GM11168 (cell line): ENCODE results near the gene SEMG2.

Experiments
- in situ Hi-C: fragments of 300-500 bp; cut with MboI; formaldehyde crosslinking; loops from one replicate; pipeline ENCODE4 v1.12.0; 2022; ENCODE audit warnings: low sequenced_read_pairs; ENCODE audit not compliant: unreplicated experiment

The SEMG2 gene, protein sequence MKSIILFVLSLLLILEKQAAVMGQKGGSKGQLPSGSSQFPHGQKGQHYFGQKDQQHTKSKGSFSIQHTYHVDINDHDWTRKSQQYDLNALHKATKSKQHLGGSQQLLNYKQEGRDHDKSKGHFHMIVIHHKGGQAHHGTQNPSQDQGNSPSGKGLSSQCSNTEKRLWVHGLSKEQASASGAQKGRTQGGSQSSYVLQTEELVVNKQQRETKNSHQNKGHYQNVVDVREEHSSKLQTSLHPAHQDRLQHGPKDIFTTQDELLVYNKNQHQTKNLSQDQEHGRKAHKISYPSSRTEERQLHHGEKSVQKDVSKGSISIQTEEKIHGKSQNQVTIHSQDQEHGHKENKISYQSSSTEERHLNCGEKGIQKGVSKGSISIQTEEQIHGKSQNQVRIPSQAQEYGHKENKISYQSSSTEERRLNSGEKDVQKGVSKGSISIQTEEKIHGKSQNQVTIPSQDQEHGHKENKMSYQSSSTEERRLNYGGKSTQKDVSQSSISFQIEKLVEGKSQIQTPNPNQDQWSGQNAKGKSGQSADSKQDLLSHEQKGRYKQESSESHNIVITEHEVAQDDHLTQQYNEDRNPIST

DNA sequence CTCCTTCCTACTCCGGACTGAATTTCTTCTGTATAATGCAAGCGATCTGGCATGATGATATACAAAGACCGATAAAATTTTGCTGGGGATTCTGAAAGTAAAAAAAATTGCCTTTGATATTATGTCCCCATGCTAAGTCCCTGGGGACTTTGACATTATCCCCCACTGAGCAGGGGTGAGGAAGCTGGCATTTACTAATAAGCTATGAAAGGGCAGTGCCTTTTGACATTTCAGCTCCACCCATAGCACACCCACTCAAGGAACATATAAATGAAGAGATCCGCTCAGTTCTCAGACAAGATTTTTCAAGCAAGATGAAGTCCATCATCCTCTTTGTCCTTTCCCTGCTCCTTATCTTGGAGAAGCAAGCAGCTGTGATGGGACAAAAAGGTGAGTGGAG, at the start of gene SEMG2:
SEMG2 (plus strand) TSS at position 298 of the 400 bp plus-strand sequence; CDS start at position 315, 17 bp downstream.
- in situ Hi-C loops: loop anchor here (5.0 kb wide), 1 partner anchor 99 kb away; the partner anchor contains the start of gene WFDC12

DNA sequence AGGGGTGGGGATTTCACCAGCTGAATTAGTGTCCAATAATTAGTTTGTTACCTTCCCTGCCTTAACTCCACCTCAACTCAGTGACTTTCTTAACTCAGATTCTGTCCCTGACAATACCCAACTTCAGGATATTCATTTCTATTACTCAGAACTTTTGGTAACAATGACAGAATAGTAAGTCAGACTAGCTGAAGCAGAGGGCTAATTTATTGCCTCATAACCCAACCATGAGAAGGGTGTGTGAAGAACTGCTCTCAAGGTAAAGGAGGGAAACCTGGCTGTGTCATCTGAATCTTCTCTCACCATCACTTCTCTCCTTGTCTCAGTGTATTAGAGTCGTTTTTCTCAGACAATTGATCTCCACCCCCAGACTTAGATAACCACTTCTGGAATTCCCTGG, 47.7 kb upstream of the SEMG2 start:
- in situ Hi-C loops: no loop called here

DNA sequence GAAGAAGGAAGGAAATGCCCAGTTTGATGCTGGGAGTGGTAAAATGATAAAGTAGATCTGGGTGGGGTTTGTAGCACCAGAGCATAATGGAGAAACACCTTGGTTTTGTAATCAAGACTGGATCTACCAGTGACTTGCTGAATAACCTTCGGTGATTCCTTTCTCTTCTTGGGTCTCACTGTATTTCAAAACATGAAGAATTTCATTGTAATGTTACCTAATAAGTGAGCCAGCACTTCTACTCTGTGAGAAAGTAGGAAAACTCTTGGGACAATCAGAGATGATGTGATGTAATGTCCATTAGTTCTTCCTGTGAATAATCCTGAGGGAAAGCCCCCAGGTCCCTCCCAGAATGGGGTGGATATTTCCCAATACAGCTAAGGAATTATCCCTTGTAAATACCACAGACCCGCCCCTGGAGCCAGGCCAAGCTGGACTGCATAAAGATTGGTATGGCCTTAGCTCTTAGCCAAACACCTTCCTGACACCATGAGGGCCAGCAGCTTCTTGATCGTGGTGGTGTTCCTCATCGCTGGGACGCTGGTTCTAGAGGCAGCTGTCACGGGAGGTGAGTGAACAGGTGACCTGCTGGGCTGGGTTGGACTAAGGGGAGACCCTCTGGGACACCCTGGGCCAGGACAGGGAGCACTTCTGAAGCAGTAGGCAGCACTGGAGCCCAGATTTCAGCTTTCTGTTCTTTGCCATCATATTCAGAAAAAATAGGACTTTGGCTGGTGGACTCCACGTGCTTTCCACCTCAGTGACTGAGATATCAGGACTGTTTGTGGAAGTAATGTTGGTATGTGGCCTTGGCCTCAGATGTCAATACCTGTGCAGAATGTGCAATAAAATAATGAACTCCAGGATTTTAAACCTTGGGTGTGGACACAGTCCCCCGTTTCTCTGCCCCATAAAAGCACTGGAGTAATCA, 46.5 kb upstream of the SEMG2 start, which contains the start of gene PI3:
PI3 (plus strand) TSS at position 469 of the 931 bp plus-strand sequence; CDS start at position 490, 21 bp downstream.
- in situ Hi-C loops: no loop called here

DNA sequence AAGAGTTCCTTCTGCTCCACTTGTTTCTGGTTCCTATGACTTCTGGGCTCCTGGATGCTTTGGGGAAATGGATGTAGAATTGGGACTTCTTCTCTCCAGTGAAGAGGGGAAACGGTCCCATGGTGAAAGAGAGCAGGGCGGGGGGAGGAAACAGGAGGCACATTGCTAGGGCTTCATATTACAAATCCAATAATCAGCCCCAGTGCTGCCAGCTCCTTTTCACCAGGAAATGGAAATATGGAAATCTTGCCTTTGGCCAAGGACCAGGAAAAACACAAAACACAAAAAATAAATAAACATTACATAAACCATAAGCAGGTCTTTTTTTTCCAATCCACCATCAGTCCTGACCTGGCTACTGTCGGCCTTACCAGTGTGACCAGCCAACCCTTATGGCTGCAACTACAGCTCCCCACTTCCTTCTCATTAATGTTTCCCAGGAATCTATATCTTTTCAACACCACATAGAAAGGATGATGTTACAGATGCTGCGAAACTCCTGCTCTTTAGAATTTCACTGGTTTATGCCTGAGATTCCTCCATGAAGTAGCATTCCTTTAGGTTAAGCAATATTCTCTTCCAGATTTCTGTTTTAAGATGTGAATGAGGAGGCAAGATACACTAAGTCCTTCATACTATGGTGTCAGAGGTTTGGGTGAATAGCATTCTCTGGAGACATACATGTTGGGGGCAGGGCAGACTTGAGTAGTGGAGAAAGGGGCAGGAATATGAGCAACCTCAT, 44.5 kb upstream of the SEMG2 start:
- in situ Hi-C loops: no loop called here

DNA sequence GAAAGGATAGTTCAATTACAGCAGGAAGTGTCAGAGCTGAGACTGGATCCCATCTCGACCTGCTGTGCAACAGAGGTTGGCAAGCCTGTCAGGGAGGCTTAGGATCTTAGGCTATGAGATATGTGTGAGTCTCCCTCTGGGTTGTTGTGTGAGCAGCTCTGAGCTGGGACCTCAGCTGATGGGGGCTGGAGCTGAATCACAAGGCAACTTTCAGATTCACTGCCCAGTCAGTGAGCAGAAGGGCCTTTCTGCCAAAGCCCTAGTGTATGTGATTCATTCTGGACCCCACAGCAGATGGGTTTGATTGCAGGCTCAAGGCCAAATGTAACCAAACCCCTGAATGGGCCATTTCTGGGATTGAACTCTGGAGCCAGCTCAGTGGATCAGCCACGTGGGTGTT, 42.0 kb upstream of the SEMG2 start:
- in situ Hi-C loops: no loop called here

DNA sequence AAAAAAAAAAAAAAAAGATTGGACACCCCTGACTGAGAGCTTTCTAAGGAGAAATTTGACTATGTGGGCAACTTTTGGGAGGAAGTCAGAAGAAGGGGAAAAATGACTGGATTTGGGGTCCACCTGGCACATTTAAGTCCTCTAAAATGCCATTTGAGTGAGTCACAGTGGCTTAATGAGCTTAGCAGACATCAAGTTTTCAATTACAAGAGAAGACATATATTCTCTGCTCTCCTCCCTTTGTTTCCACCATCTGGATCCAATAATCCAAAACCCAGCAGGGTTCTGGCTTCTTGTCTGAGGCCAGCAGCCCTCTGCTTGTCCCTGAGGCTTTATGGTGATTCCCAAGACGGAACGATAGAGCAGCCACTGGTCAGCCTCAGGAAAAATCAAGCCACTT, 39.5 kb upstream of the SEMG2 start:
- in situ Hi-C loops: no loop called here

DNA sequence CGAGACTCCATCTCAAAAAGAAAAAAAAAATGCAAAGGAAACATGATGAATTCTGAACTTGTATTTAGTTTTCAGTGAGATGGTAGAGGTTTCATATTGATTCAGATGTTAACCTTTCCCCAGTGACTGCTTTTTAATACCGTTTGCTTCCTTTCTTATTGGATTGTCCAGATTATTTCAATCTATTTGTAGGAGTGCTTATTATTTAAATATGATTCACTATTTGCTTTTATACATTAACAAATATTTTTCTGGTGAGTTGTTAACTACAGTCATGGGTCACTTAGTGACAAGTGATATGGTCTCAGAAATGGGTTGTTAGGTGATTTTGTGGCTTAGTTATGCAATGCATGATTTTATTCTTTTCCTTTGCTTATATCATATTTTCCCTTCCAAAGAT, 38.1 kb upstream of the SEMG2 start:
- in situ Hi-C loops: no loop called here

DNA sequence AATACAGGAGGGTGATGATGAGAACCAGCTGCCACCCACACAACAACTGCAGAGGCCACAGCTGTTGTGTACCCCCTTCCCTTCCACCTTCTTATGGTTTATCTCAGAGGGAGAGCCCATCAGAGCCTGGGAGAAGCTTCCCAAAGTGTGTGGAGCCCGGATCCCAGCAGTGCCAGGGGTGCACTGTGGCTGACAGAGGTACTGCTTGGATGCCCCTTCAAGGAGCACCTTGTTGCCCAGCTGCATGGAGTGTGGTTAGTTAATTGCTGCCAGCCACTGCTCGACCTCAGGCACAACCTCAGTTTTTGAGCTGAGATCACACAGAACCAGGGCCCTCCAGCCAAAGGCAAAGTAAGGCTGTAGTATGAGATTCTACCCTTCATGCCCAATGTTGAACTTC, 33.5 kb upstream of the SEMG2 start:
- in situ Hi-C loops: no loop called here

DNA sequence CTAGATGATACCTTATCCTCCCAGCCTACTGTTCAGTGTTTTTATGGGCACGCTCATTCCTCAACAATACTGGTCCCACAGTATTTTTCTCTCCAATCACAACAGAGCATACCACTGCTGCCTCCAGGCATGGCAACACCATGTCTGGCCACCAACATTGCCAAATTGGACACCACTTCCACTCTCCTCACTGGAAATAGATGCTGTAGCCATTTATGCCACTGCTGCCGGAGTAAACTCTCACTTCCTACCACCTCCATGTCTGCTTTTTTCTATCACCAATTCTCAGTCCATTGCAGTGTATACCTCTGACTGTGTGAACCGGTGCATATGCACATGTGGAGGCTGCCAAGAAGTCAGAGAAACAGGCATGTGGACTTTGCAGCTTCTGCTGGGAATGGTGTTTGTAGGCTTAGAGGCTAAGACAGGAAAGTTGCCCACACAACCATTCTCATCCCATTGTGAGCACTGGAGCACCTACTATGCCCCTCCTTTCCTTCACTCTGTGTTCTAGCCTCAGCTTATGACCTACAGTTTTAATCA, 32.0 kb upstream of the SEMG2 start:
- in situ Hi-C loops: no loop called here

DNA sequence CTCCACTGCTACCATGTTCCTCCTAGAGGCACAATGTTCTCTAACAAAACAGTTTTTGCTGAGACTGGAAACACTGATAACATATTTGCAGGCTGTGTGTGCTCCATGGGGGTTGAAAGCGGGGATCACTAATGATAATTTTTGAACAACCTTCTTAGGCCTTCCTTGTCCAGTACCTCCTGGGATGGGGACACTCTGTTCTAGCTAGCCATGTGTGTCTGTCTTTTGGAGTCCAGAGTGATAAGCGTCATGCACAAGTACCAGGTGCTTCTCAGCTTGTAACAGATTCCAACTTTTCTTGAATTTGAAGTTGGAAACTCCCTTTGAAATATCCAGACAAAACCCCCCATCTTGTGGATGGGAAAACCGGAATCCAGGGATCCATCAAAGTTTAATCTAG, 31.3 kb upstream of the SEMG2 start:
- in situ Hi-C loops: no loop called here

DNA sequence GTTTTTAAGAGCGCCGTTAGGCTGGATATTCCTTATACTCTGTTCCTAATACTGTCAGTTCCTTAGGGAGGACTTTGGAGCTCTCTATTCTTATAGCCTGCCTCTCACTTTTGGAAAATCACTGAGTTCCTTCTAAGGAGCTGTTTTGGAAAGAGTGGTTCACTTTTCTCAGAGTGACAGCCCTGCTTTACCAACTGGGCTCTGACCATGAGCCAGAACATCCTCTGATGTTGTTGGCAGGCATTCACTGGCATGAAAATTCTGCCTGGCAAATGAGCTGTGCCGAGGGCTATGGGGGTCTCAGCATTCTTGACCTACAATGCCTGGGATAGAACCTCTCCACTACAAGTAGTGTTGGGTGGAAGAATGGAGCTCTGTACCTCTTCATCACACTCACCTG, 29.2 kb upstream of the SEMG2 start:
- in situ Hi-C loops: no loop called here

DNA sequence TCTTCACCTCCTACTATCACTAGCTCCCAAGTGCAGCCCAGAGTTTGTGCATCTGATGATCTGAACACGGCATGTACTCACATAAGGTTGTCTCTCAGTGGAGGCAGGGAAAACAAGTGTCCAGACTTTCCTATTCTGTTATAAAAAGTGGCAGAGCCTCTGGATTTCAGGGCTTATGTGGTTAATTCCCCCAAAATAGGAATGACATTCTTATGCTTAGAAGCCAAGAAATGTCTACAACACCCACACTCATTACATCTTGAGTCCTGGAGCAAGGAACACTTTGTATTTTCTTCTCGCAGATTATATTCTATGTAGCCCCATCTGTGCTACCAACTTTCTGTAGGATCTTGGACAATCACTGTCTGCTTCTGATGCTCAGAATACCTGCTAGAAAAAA, 27.8 kb upstream of the SEMG2 start:
- in situ Hi-C loops: no loop called here

DNA sequence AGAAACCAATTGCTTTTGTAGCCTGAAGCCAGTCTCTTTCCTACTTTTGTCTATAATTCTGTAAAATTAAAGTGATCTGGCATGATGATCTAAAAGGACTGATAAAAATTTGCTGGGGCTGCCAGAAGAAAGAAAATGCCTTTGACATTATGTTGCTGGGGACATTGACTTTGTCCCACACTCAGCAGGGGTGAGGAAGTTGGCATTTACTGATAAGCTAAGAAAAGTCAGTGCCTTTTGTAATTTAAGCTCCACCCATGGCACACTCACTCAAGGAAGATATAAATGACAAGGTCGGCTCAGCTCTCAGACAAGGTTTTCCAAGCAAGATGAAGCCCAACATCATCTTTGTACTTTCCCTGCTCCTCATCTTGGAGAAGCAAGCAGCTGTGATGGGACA, 14.4 kb upstream of the SEMG2 start, which contains the start of gene SEMG1:
SEMG1 (plus strand) TSS at position 309 of the 400 bp plus-strand sequence; CDS start at position 330, 21 bp downstream.
- in situ Hi-C loops: no loop called here

DNA sequence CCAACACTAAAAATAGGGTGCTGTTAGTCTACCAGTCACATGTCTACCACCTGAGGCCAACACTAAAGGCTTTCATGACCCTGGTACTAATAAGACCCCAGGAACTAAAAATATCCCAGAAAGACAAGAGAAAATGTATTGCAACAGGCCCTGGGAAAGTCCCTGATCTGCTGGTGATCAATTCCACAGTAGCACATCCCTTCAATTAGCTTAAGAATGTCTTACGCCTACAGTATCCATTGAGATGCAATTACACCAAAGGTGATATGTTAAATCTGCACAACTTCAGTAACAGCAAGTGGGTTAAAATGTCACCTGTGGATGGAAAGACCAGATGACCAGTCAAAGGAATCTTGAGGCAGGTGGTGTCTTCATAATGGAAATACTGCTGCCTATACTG, 11.2 kb upstream of the SEMG2 start:
- in situ Hi-C loops: no loop called here

DNA sequence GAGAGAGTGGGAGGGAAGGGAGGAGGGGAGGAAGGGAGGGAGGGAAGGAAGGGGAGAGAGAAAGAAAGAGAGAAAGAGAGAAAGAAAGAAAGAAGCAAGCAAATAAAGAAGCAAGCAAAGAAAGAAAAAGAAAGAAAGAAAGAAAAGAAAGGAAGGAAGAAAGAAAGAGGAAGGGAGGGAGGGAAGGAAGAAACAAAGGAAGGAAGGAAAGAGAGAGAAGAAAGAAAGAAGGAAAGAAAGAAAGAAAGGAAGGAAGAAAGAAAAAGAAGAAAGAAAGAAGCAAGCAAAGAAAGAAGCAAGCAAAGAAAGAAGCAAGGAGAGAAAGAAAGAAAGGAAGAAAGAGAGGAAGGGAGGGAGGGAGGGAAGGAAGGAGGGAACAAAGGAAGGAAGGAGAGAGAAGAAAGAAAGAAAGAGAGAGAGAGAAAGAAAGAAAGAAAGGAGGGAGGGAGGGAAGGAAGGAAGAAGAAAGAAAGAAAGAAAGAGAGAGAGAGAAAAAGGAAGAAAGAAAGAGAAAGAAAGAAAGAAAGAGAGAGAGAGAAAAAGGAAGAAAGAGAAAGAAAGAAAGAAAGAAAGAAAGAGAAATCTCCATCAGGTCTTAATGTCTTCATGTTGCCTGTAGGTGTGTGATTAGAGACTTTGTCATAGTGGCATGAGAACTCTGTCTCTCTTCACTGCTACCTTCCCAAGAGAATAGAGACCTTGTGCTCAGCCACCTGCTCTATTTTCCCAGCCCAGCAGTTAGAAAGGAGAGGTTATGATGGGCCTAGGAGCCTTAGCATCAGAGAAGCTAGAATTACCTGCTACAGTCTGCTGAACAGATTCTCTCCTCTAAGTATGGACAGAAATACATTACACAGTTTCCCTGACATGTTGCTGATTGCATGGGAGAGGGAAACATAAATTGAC, 9.4 kb upstream of the SEMG2 start:
- in situ Hi-C loops: no loop called here

DNA sequence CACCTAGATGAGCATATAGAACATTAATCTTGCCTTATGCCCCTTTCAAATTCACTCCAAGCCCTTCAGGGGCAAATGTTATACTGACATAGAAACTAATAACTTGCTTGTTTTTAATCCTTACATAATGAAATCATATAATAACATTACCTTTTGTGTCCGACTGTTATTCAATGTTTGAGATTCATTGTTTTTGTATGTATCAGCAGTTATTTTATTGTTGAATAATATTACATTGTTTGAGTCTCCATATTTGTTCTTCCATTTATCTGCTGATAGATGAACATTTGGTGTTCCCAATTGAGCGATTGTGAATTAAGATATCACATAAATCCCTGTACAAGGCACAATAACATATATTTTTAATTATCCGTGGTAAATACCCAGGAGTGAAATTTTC, 8.3 kb upstream of the SEMG2 start:
- in situ Hi-C loops: no loop called here

DNA sequence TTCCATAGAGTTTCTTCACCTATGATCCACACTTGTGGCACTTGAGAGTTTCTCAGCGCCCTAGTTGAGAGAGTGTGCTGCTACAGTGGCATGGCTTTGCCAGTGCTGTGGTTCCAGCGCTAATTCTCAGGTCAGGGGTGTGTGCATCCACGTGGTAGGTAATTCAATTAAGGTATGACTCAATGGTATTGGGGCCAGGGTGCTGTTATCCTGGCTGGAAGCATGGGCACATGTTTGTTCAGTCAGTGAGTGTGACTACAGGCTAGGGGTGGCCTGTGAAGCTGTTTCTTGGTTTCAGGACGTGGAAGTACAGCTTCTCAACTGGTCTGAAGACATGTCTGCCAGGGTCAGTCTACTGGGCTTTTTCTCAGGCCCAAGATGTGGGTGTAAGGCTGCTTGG, 3.0 kb upstream of the SEMG2 start:
- in situ Hi-C loops: no loop called here

DNA sequence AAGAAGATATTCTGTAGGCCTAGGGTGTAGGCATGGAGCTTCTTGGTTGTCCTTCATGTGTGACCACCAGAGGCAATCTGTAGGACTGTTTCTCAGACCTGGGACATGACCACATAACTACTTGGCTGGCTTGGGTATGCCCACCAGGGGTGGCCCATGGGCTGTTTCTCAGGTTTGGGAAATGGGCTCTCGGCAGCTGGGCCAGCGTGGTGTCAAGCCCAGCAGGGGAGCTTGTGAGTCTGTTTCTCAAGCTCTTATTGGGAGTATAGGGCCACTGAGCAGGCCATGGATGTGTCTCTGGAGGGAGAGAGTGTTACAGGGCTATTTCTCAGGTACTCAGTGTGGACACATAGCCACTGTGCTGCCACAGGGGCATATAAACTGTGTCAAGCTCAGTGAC, 2.5 kb upstream of the SEMG2 start:
- in situ Hi-C loops: no loop called here

DNA sequence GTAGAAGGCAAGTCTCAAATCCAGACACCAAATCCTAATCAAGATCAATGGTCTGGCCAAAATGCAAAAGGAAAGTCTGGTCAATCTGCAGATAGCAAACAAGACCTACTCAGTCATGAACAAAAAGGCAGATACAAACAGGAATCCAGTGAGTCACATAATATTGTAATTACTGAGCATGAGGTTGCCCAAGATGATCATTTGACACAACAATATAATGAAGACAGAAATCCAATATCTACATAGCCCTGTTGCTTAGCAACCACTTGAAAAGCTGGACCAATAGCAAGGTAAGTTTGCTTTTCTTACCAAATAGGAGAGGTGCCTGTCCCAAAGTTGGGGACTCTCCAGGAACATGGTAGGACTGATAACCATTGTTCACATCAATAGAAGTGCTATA, 2.0 kb downstream of the SEMG2 start:
- in situ Hi-C loops: loop anchor here (5.0 kb wide), 1 partner anchor 101 kb away; the partner anchor contains the start of gene WFDC12
